ENCODE measurements around the gene OGT.

The OGT gene

DNA sequence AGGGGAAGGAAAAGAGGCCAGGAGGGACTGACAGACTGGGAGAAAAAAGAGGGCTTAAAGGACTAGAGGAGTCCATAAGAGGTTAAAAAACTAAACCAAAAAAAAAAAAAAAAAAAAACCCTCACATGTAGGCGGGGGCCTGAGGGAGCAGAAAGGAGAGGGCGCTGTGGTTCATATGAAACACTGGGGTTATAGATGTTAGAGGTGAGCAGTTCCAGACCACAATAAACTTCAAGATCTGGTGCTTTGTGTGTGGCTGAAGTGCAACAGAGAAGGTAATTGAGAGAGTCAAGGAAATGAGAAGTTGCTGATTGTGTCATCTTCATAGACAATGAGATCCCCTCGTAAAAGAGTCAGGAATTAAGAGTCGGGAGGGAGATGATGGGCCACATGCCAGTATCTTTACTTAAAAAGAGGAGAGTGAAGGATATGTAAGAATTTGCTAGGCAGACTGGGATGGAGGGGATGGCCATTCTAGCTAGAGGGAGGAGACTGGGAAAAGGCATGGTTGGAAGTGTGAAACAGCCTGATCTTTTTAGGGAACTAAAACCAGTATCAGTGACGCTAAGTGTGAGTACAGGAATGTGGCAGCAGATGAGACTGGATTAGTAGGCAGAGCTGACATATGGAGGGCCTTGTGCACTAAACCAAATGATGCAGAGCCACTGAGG lies 18.4 kb upstream of the OGT start:
- Histone ChIP-seq H3K27ac (ENCODE audit: low read depth, low read length) (no peak overlapping the region), H3K36me3 (ENCODE audit: control insufficient read depth, low read length) (no peaks in the 10 kb centered on the region), H3K27me3 (ENCODE audit: control insufficient read depth, low read length) (no peaks in the 10 kb centered on the region), H3K9me3 (ENCODE audit: control insufficient read depth, insufficient read depth, low read length) (no peaks in the 10 kb centered on the region), H3K4me2 (ENCODE audit: low read length) (no peak overlapping the region), H3F3A (ENCODE audit: control insufficient read depth, insufficient read depth) (no peaks in the 10 kb centered on the region), H3K4me3 (ENCODE audit: low read length) (no peak overlapping the region), H3K79me2 (ENCODE audit: control insufficient read depth, low read length) (no peaks in the 10 kb centered on the region), H3K4me1 (ENCODE audit: control insufficient read depth, low read length) (peaks cover 6% of the 10 kb centered on the region), H3K9me2 (replicated peaks; ENCODE audit: control insufficient read depth, low read length) (no peaks in the 10 kb centered on the region), H4K20me1 (ENCODE audit: control insufficient read depth, insufficient read depth, low read depth, low read length) (no peaks in the 10 kb centered on the region)
- no peak for TF ChIP-seq EZH2phosphoT487 (IDR thresholded peaks at IDR 0.05; ENCODE audit: borderline replicate concordance, low read length)

DNA sequence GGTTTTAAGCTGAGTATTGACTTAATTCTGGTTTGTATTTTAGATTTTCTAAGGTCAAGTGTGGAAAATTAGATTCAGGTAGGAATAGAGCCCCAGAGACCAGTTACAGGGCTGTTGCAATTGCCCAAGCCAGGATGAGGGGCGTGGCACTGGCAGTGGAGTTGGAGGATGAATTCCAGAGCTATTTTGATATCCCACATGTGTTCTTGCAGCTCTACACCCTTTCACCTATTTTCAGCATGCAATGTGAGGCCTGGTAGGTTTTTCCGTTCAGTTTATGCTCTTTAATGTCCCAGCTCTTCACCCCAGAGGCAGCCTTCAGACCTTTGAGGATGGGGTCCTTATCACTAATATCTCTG lies 17.9 kb upstream of the OGT start:
- H3K27me3 ChIP-seq (ENCODE audit: control insufficient read depth, low read length), result no peaks in the 10 kb centered on the region
- H3K36me3 ChIP-seq (ENCODE audit: control insufficient read depth, low read length), result no peaks in the 10 kb centered on the region
- TF ChIP-seq EZH2phosphoT487 (IDR thresholded peaks at IDR 0.05; ENCODE audit: borderline replicate concordance, low read length), result no peak
- TF ChIP-seq, protein P1, sequence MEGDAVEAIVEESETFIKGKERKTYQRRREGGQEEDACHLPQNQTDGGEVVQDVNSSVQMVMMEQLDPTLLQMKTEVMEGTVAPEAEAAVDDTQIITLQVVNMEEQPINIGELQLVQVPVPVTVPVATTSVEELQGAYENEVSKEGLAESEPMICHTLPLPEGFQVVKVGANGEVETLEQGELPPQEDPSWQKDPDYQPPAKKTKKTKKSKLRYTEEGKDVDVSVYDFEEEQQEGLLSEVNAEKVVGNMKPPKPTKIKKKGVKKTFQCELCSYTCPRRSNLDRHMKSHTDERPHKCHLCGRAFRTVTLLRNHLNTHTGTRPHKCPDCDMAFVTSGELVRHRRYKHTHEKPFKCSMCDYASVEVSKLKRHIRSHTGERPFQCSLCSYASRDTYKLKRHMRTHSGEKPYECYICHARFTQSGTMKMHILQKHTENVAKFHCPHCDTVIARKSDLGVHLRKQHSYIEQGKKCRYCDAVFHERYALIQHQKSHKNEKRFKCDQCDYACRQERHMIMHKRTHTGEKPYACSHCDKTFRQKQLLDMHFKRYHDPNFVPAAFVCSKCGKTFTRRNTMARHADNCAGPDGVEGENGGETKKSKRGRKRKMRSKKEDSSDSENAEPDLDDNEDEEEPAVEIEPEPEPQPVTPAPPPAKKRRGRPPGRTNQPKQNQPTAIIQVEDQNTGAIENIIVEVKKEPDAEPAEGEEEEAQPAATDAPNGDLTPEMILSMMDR (IDR thresholded peaks at IDR 0.05; ENCODE audit: low read depth, low read length, poor library complexity, severe bottlenecking), result no peak
- H3K9me3 ChIP-seq (ENCODE audit: control insufficient read depth, insufficient read depth, low read length), result no peaks in the 10 kb centered on the region
- H3K4me2 ChIP-seq (ENCODE audit: low read length), result no peak overlapping the region
- no peak overlapping the region for H3K4me3 ChIP-seq (ENCODE audit: low read length)
- H3K9me2 ChIP-seq (replicated peaks; ENCODE audit: control insufficient read depth, low read length), result no peaks in the 10 kb centered on the region
- H4K20me1 ChIP-seq (ENCODE audit: control insufficient read depth, insufficient read depth, low read depth, low read length), result no peaks in the 10 kb centered on the region
- no peaks in the 10 kb centered on the region for H3F3A ChIP-seq (ENCODE audit: control insufficient read depth, insufficient read depth)
- H3K79me2 ChIP-seq (ENCODE audit: control insufficient read depth, low read length), result no peaks in the 10 kb centered on the region
- no peak overlapping the region for H3K27ac ChIP-seq (ENCODE audit: low read depth, low read length)
- peaks cover 5% of the 10 kb centered on the region for H3K4me1 ChIP-seq (ENCODE audit: control insufficient read depth, low read length)

DNA sequence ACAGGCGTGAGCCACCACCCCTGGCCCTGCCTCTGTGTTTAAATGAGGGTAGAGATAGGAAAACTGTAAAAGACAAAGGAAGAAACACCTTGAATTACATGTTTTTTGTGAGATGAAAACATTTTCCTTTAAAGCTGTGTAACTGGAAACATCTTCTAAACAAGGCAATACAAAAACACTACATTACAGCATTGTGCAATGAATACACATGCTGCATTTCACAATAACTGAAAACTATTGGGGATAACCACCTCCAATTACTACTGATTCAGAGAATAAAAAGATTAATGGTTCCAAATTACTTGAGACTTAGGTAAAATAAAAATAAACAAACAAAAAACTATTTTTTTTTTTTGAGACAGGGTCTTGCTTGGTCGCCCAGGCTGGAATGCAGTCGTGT lies 7.6 kb upstream of the OGT start:
- no peaks in the 10 kb centered on the region for H3F3A ChIP-seq (ENCODE audit: control insufficient read depth, insufficient read depth)
- H3K27me3 ChIP-seq (ENCODE audit: control insufficient read depth, low read length), result no peaks in the 10 kb centered on the region
- TF ChIP-seq EZH2phosphoT487 (IDR thresholded peaks at IDR 0.05; ENCODE audit: borderline replicate concordance, low read length), result no peak
- TF ChIP-seq, protein P1 (IDR thresholded peaks at IDR 0.05; ENCODE audit: low read depth, low read length, poor library complexity, severe bottlenecking), result no peak
- no peak overlapping the region for H3K27ac ChIP-seq (ENCODE audit: low read depth, low read length)
- no peaks in the 10 kb centered on the region for H4K20me1 ChIP-seq (ENCODE audit: control insufficient read depth, insufficient read depth, low read depth, low read length)
- H3K4me1 ChIP-seq (ENCODE audit: control insufficient read depth, low read length), result no peaks in the 10 kb centered on the region
- no peaks in the 10 kb centered on the region for H3K9me2 ChIP-seq (replicated peaks; ENCODE audit: control insufficient read depth, low read length)
- H3K79me2 ChIP-seq (ENCODE audit: control insufficient read depth, low read length), result no peaks in the 10 kb centered on the region
- no peaks in the 10 kb centered on the region for H3K36me3 ChIP-seq (ENCODE audit: control insufficient read depth, low read length)
- no peak overlapping the region for H3K4me3 ChIP-seq (ENCODE audit: low read length)
- H3K4me2 ChIP-seq (ENCODE audit: low read length), result no peak overlapping the region
- H3K9me3 ChIP-seq (ENCODE audit: control insufficient read depth, insufficient read depth, low read length), result no peaks in the 10 kb centered on the region

DNA sequence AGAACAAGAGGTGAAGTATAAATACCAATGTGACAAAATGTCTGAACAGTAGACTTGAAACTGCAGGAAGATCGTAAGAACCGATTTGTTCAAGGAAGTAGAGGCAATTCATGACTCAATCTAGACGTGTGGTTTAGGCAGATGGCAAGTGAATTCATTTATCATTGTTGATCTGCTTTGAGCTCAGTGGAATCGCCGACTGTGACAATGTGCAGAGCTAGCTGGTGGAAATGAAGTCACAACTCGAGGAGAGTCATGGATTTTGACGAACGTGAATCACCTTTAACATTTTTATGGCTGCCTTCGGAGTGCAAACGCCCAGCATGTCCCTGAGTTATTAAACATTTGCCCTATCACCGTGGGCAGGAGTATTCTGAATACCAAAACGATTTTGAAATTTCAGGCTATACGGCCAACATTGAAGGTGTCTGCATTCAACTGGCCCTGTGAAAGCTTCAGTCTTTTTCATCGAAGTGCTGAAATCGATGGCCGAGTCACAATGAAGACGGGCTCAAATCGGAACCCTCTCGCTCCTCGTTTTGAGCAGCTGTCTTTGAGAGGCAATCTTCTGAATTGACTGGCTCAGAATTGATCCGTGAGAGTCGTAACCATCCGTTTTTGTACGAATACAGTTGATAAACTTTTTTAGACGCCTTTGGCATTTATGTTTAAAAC lies 689 bp upstream of the OGT start:
- TF ChIP-seq, protein P1 (IDR thresholded peaks at IDR 0.05; ENCODE audit: low read depth, low read length, poor library complexity, severe bottlenecking), result no peak
- no peak for TF ChIP-seq EZH2phosphoT487 (IDR thresholded peaks at IDR 0.05; ENCODE audit: borderline replicate concordance, low read length)
- Histone ChIP-seq H3K36me3 (ENCODE audit: control insufficient read depth, low read length) (peaks cover 37% of the 10 kb centered on the region), H3K4me1 (ENCODE audit: control insufficient read depth, low read length) (peaks cover 28% of the 10 kb centered on the region), H4K20me1 (ENCODE audit: control insufficient read depth, insufficient read depth, low read depth, low read length) (peaks cover 10% of the 10 kb centered on the region; the same call in 1 of the 2 replicates), H3K79me2 (ENCODE audit: control insufficient read depth, low read length) (peaks cover 54% of the 10 kb centered on the region), H3K9me3 (ENCODE audit: control insufficient read depth, insufficient read depth, low read length) (no peaks in the 10 kb centered on the region), H3K27ac (ENCODE audit: low read depth, low read length) (peak overlapping the region; percentile 74), H3K27me3 (ENCODE audit: control insufficient read depth, low read length) (no peaks in the 10 kb centered on the region), H3K4me2 (ENCODE audit: low read length) (peak overlapping the region; percentile 81), H3K4me3 (ENCODE audit: low read length) (peak overlapping the region; percentile 96), H3K9me2 (replicated peaks; ENCODE audit: control insufficient read depth, low read length) (no peaks in the 10 kb centered on the region), H3F3A (ENCODE audit: control insufficient read depth, insufficient read depth) (no peaks in the 10 kb centered on the region)

Measured in DOHH2 (cell line).